HepG2 (cell line): ENCODE measurements around the gene WBP1. TPM values are rescaled to one million over a fixed set of nuclear protein-coding genes. Genes with fewer than 3 reads are reported as not detected.
"Not testable (repeated sequence)": the region's sequence is repeated elsewhere in the genome, so short reads cannot be mapped to it uniquely, and the experiment has no call there.

ENCODE experiments used
- ATAC-seq: fragments of 200-7000 bp; cut with Tn5 transposase; 3 replicates; pipeline ENCODE4 v1.9.1; 2020; ENCODE audit warnings: mild to moderate bottlenecking, moderate library complexity
- BruUV-seq: library from RNA; stranded (reverse); fragments of 400-500 nt; replicated peaks from 2 replicates; lab custom pipeline; 2021; lab: Mats Ljungman, UMichigan
- CTCF ChIA-PET: fragments of 300-600 bp; formaldehyde crosslinking; extraction: SDS; loops from one replicate; lab custom pipeline; 2021; ENCODE audit warnings: low total read pairs, inconsistent platforms, low intra/inter-chr PET ratio; lab: Yijun Ruan, JAX
- POLR2A ChIA-PET: fragments of 350-600 bp; sonication (Branson Sonifier 250); formaldehyde crosslinking; loops from one replicate; lab custom pipeline; 2020; ENCODE audit warnings: antibody characterized with exemption, inconsistent platforms; lab: Yijun Ruan, JAX
- DNase-seq: peaks from one replicate; pipeline ENCODE4 v3.0.0-alpha.2; 2015; ENCODE audit warnings: low spot score
- FAIRE-seq: peaks from 3 replicates; lab custom pipeline; 2011; peaks lifted over from hg19 to GRCh38; lab: Jason Lieb, UNC
- H2AFZ ChIP-seq: one replicate; pipeline ENCODE4 v1.6.1; 2011; ENCODE audit warnings: low read length, inconsistent platforms
- H3K27ac ChIP-seq: fragments of 300-600 bp; 3 replicates; pipeline ENCODE4 v1.8.0; 2011; ENCODE audit warnings: mixed run types, mild to moderate bottlenecking, mixed read lengths, low read length, inconsistent platforms; ENCODE audit not compliant: insufficient read depth; ENCODE audit errors: extremely low read length
- H3K27me3 ChIP-seq, 2 experiments: fragments of 200-600 bp in 1 of 2; 2 replicates in 1 of 2; 3 replicates in 1 of 2; pipeline versions ENCODE4 v1.6.0 to v1.8.0; 2011; ENCODE audit warnings: low read length in 2 of 2, mild to moderate bottlenecking in 2 of 2, moderate library complexity in 2 of 2, inconsistent platforms in 1 of 2; ENCODE audit not compliant: insufficient read depth in 2 of 2, control insufficient read depth in 1 of 2
- H3K36me3 ChIP-seq, 2 experiments: fragments of 200-600 bp in 1 of 2; replicated peaks in 1 of 2; 2 replicates in 1 of 2; 3 replicates in 1 of 2; pipeline versions ENCODE4 v1.5.1 to v1.8.0; 2011; ENCODE audit warnings: low read length in 2 of 2, inconsistent platforms in 1 of 2; ENCODE audit not compliant: insufficient read depth in 2 of 2, control insufficient read depth in 1 of 2
- H3K4me1 ChIP-seq: 2 replicates; pipeline ENCODE4 v1.5.1; 2012; ENCODE audit warnings: low read length, inconsistent platforms; ENCODE audit not compliant: insufficient read depth
- H3K4me2 ChIP-seq: 2 replicates; pipeline ENCODE4 v1.6.0; 2011; ENCODE audit warnings: low read depth, low read length, inconsistent platforms
- H3K4me3 ChIP-seq, 3 experiments: fragments of 200-600 bp in 1 of 3; sonication (generic), shearing (Covaris generic) in 1 of 3; replicated peaks in 1 of 3; 2 replicates each; pipeline ENCODE4 v1.5.1; 2011 to 2016; ENCODE audit warnings: low read length in 3 of 3, inconsistent platforms in 2 of 3, low read depth in 2 of 3, mild to moderate bottlenecking in 2 of 3, control low read depth in 1 of 3, mixed read lengths in 1 of 3; ENCODE audit not compliant: insufficient read depth in 1 of 3
- H3K79me2 ChIP-seq: one replicate; pipeline ENCODE4 v1.6.1; 2011; ENCODE audit warnings: low read length, inconsistent platforms; ENCODE audit not compliant: insufficient read depth
- H3K9ac ChIP-seq: 2 replicates; pipeline ENCODE4 v1.6.0; 2011; ENCODE audit warnings: mild to moderate bottlenecking, low read depth, low read length, inconsistent platforms; ENCODE audit not compliant: insufficient read depth
- H3K9me3 ChIP-seq: 2 replicates; pipeline ENCODE4 v1.5.1; 2012; ENCODE audit warnings: mild to moderate bottlenecking, low read length
- H4K20me1 ChIP-seq: 2 replicates; pipeline ENCODE4 v1.6.0; 2011; ENCODE audit warnings: inconsistent platforms, mild to moderate bottlenecking, low read length, moderate library complexity; ENCODE audit not compliant: insufficient read depth
- FOXA1 ChIP-seq, 2 experiments: fragments of 450-650 bp in 1 of 2; sonication (generic) in 1 of 2; formaldehyde crosslinking in 1 of 2; IDR thresholded peaks; 2 replicates each; pipeline versions ENCODE4 v1.4.0 to v1.6.1; 2016 to 2020; ENCODE audit warnings: missing genetic modification reagents in 1 of 2
- GFI1 ChIP-seq: sonication (generic); formaldehyde crosslinking; IDR thresholded peaks from 2 replicates; pipeline ENCODE4 v1.5.0; 2020; ENCODE audit warnings: missing genetic modification reagents, mild to moderate bottlenecking, borderline replicate concordance
- HOXA9 ChIP-seq: sonication (generic); formaldehyde crosslinking; IDR thresholded peaks from 2 replicates; pipeline ENCODE4 v1.8.1; 2022; ENCODE audit warnings: missing genetic modification reagents, mild to moderate bottlenecking, moderate library complexity, borderline replicate concordance
- KAT7 ChIP-seq: IDR thresholded peaks from 2 replicates; pipeline ENCODE4 v1.6.1; 2018; ENCODE audit warnings: borderline replicate concordance, missing compliant biosample characterization
- MTERF4 ChIP-seq: sonication (generic); formaldehyde crosslinking; IDR thresholded peaks from 2 replicates; pipeline ENCODE4 v1.8.0; 2023; ENCODE audit warnings: mild to moderate bottlenecking, missing genetic modification reagents
- MTF1 ChIP-seq: sonication (generic); formaldehyde crosslinking; IDR thresholded peaks from 2 replicates; pipeline ENCODE4 v1.5.0; 2020; ENCODE audit warnings: missing genetic modification reagents
- PPARG ChIP-seq: conservative IDR thresholded peaks from 2 replicates; pipeline ENCODE4 v1.6.1; 2016; ENCODE audit warnings: missing biosample characterization, missing genetic modification reagents
- RFX1 ChIP-seq: fragments of 450-650 bp; IDR thresholded peaks from 2 replicates; pipeline ENCODE4 v1.6.1; 2017
- SUZ12 ChIP-seq: fragments of 150-350 bp; IDR thresholded peaks from 2 replicates; pipeline ENCODE4 v1.6.1; 2014; ENCODE audit warnings: low read depth, low read length
- ZBTB7B ChIP-seq: sonication (generic); formaldehyde crosslinking; IDR thresholded peaks from 2 replicates; pipeline ENCODE4 v1.4.0; 2020; ENCODE audit warnings: missing genetic modification reagents
- ZNF510 ChIP-seq: sonication (generic); formaldehyde crosslinking; IDR thresholded peaks from 2 replicates; pipeline ENCODE4 v1.4.0; 2020; ENCODE audit warnings: low read depth, mild to moderate bottlenecking, missing genetic modification reagents
- ZNF513 ChIP-seq: sonication (generic); formaldehyde crosslinking; conservative IDR thresholded peaks from 2 replicates; pipeline ENCODE4 v1.5.0; 2020; ENCODE audit warnings: missing genetic modification reagents
- WGBS: methylation state at CpG from one replicate; pipeline ENCODE4 v1.1.6; 2017; ENCODE audit warnings: low lambda C conversion rate; 5-methylcytosine and 5-hydroxymethylcytosine counted together
- in situ Hi-C: cut with HindIII; loops from 2 replicates; pipeline ENCODE4 v1.10.0; 2017; ENCODE audit warnings: low pct_unique_long_range_greater_than_20kb; ENCODE audit not compliant: extremely low pct_ligation_motif_present
- intact Hi-C: fragments of 100-400 bp; cut with micrococcal nuclease; formaldehyde crosslinking; loops from one replicate; pipeline ENCODE4 v1.10.0; 2022; ENCODE audit not compliant: unreplicated experiment
- polyA plus RNA-seq, 8 experiments: library from polyadenylated mRNA; depleted of rRNA in 3 of 8; stranded (reverse) in 7 of 8; unstranded in 1 of 8; fragments of >200 nt; fragmentation: Illumina TruSeq in 4 of 8; extraction: Trizol in 4 of 8; gene quantifications; 2 replicates each; pipeline versions ENCODE4 v1.2.1 to v1.2.3, GENCODE V29; 2011 to 2016; ENCODE audit warnings: low read depth in 4 of 8, missing spikeins in 1 of 8, mixed read lengths in 1 of 8; ENCODE audit not compliant: insufficient read depth in 1 of 8
- total RNA-seq, 5 experiments: library from RNA; depleted of rRNA; stranded (reverse); fragments of >200 nt; fragmentation: Illumina TruSeq; extraction: Trizol; gene quantifications; 2 replicates each; pipeline ENCODE4 v1.2.3, GENCODE V29; 2016; ENCODE audit warnings: low read depth in 1 of 5

WBP1 gene
- total and polyA plus RNA-seq, 2 of the 13 experiments (the other 11 are each of a cell fraction or from before 2014, with no cell fraction given), result 38.8 to 85.7 TPM

- H4K20me1 ChIP-seq, intact Hi-C loops, H3K36me3 ChIP-seq, H3K27ac ChIP-seq, H2AFZ ChIP-seq, FAIRE-seq, H3K9me3 ChIP-seq, H3K79me2 ChIP-seq, in situ Hi-C loops, H3K9ac ChIP-seq, ATAC-seq, DNase-seq, BruUV-seq: not testable (repeated sequence)
- peaks cover 47% of the 10 kb centered on the region for H3K4me1 ChIP-seq
- 39% methylated on average over 19 of the region's 19 CpGs for whole genome bisulfite sequencing
- peak overlapping the region in 2 of 3 experiments; percentile 54 to 75; a peak in 3 of 6 replicates for H3K4me3 ChIP-seq
- ChIA-PET CTCF (interaction anchor here (0.9 kb wide), 1 partner anchor 20 kb away, joined by 3 read pairs; no protein-coding TSS in a partner anchor), POLR2A (interaction anchor here (0.7 to 2.4 kb wide), 5 partner anchors 9 to 656 kb away, joined by 4 to 16 read pairs (median 6); partner anchors contain the start of gene WBP1)
- peaks cover 0 to 10% of the 10 kb centered on the region in 2 experiments; a peak in 2 of 5 replicates for H3K27me3 ChIP-seq
- peak overlapping the region; percentile 99 for H3K4me2 ChIP-seq
Observed at GRCh38 chr2:74420443-74421103, 37.7 kb upstream of the WBP1 start.

GRCh38 chr2:74421221-74421870 lies 36.9 kb upstream of the WBP1 start, which contains the start of the genes C2orf81 and WDR54:
C2orf81 (minus strand) TSS chr2:74421619; CDS start chr2:74421560, 59 bp downstream.
WDR54 (plus strand) TSS chr2:74421730; CDS start chr2:74422154, 424 bp downstream.
- intact Hi-C loops, result no loop called here
- 4% methylated on average over 21 of the region's 57 CpGs for WGBS
- no peak for FAIRE-seq
- DNase-seq, result peak; percentile 75
- no TSS peak for BruUV-seq
- Histone ChIP-seq H3K27me3 (peaks cover 0 to 7% of the 10 kb centered on the region in 2 experiments; a peak in 2 of 5 replicates), H3K36me3 (peaks cover 4 to 15% of the 10 kb centered on the region in 2 experiments; a peak in 4 of 5 replicates), H3K4me3 (peak within 1 kb of the TSS; percentile 50 to 75 (median 54)), H3K79me2 (no peaks in the 10 kb centered on the region), H3K4me1 (peaks cover 54% of the 10 kb centered on the region), H3K9ac (peak within 1 kb of the TSS; percentile 27; the same call in 1 of the 2 replicates), H3K9me3 (no peaks in the 10 kb centered on the region), H3K27ac (no peak within 1 kb of the TSS), H3K4me2 (peak within 1 kb of the TSS; percentile 99), H4K20me1 (peaks cover 15% of the 10 kb centered on the region; the same call in 1 of the 2 replicates), H2AFZ (no peak within 1 kb of the TSS)
- POLR2A ChIA-PET, result interaction anchor here (0.8 to 2.4 kb wide), 5 partner anchors 8 to 61 kb away, joined by 3 to 16 read pairs (median 6); partner anchors contain the start of genes CCDC142, TTC31 and WBP1
- ATAC-seq, result peak; percentile 78
- in situ Hi-C loops, result no loop called here
- CTCF ChIA-PET, result interaction anchor here (0.9 kb wide), 1 partner anchor 19 kb away, joined by 3 read pairs; no protein-coding TSS in a partner anchor
- no peak for TF ChIP-seq SUZ12
- TF ChIP-seq PPARG (CRISPR knock-in tag), result no peak
- no peak for TF ChIP-seq FOXA1 (IDR thresholded peaks at IDR 0.05)
- TF ChIP-seq FOXA1 (CRISPR knock-in tag; IDR thresholded peaks at IDR 0.05), result no peak
- TF ChIP-seq HOXA9 (CRISPR knock-in tag), result peak; percentile 42
- TF ChIP-seq ZNF513 (CRISPR knock-in tag), result no peak
- 0 out of 2 replicates have a peak, but pooled peaks have one; percentile 57 for TF ChIP-seq ZBTB7B
- peak; percentile 75; the same call in 1 of the 2 replicates for TF ChIP-seq MTERF4
- no peak for TF ChIP-seq ZNF510 (CRISPR knock-in tag)
- peak; percentile 99 for TF ChIP-seq RFX1
- no peak for TF ChIP-seq MTF1 (CRISPR knock-in tag)
- no peak for TF ChIP-seq KAT7 (CRISPR knock-in tag)
- peak; percentile 72 for TF ChIP-seq GFI1 (CRISPR knock-in tag)
